ENCODE data around the gene NLK.

NLK gene

DNA sequence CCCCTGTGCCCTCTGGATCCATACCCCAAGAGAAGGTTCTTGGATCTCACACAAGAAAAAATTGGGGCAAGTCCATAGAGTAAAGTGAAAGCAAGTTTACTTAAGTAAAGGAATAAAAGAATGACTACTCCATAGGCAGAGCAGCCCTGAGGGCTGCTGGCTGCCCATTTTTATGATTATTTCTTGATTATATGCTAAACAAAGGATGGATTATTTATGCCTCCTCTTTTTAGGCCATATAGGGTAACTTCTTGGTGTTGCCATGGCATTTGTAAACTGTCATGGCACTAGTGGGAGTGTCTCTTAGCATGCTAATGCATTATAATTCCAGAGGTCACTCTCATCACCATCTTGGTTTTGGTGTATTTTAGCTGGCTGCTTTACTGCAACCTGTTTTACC, 70.8 kb downstream of the NLK start:
- no peak overlapping the region for H3K27ac ChIP-seq
- ChIA-PET POLR2A (ENCODE audit: low non-redundant PET) (no interaction called here), CTCF (interaction anchor here (0.8 kb wide), 1 partner anchor 463 kb away, joined by 3 read pairs; no protein-coding TSS in a partner anchor)
- DNase-seq (ENCODE audit: low spot score) = no peak
- TF ChIP-seq, protein P1, sequence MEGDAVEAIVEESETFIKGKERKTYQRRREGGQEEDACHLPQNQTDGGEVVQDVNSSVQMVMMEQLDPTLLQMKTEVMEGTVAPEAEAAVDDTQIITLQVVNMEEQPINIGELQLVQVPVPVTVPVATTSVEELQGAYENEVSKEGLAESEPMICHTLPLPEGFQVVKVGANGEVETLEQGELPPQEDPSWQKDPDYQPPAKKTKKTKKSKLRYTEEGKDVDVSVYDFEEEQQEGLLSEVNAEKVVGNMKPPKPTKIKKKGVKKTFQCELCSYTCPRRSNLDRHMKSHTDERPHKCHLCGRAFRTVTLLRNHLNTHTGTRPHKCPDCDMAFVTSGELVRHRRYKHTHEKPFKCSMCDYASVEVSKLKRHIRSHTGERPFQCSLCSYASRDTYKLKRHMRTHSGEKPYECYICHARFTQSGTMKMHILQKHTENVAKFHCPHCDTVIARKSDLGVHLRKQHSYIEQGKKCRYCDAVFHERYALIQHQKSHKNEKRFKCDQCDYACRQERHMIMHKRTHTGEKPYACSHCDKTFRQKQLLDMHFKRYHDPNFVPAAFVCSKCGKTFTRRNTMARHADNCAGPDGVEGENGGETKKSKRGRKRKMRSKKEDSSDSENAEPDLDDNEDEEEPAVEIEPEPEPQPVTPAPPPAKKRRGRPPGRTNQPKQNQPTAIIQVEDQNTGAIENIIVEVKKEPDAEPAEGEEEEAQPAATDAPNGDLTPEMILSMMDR (conservative IDR thresholded peaks at IDR 0.05; ENCODE audit: low read depth) = no peak

DNA sequence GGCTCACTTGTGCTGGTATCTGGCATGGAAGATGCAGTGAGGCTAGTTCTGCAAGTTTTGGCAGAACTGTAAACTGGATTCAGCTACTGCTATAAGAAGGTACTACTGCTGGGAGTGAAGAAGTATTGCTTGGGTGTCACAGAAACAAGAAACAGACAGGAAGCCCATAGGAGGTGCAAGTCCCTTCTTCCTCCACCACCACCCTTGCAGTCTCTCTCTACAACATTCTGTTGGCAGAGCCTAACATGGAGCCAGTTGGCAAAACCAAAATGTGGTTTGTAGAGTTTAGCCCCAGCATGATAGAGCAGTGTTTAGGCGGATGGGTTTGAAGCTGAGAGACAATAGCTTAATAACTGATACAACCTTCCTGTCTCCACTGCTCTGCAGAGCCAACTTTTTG, 72.6 kb downstream of the NLK start:
- no peak overlapping the region for H3K27ac ChIP-seq
- CTCF ChIA-PET = interaction anchor here (0.8 kb wide), 1 partner anchor 13 kb away, joined by 16 read pairs; no protein-coding TSS in a partner anchor
- DNase-seq (ENCODE audit: low spot score) = no peak
- POLR2A ChIA-PET (ENCODE audit: low non-redundant PET) = interaction anchor here (0.5 kb wide), 1 partner anchor 187 kb away, joined by 3 read pairs; no protein-coding TSS in a partner anchor
- TF ChIP-seq, protein P1 (conservative IDR thresholded peaks at IDR 0.05; ENCODE audit: low read depth) = no peak

DNA sequence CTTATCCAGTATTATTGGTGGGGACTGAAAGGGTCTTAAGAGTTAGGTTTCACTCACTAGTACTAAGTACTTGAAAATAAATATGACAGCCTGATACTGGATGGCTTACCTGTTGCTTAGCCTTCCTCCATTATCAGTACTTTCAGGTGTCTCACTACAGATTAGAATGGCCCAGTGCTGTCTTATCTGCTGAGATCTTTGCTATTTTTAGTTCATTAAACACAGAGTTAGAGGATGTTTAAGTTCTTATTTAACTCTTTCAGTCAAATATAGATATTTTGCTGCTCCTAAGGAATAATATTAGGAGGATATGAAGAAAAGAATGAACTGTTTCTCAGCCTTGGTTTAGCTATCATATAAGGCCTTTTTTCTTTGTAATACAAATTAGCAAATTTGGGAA, 74.8 kb downstream of the NLK start:
- no peak for DNase-seq (ENCODE audit: low spot score)
- no peak overlapping the region for H3K27ac ChIP-seq
- TF ChIP-seq, protein P1 (conservative IDR thresholded peaks at IDR 0.05; ENCODE audit: low read depth) = no peak
- ChIA-PET POLR2A (ENCODE audit: low non-redundant PET) (no interaction called here), CTCF (no interaction called here)

GRCh38 chr17:28118362-28118761, 75.9 kb downstream of the NLK start:
- ChIA-PET CTCF (no interaction called here), POLR2A (ENCODE audit: low non-redundant PET) (no interaction called here)
- no peak for DNase-seq (ENCODE audit: low spot score)
- TF ChIP-seq, protein P1 (conservative IDR thresholded peaks at IDR 0.05; ENCODE audit: low read depth) = no peak
- H3K27ac ChIP-seq = no peak overlapping the region

GRCh38 chr17:28119046-28119445, 76.6 kb downstream of the NLK start:
- ChIA-PET CTCF (no interaction called here), POLR2A (ENCODE audit: low non-redundant PET) (no interaction called here)
- TF ChIP-seq, protein P1 (conservative IDR thresholded peaks at IDR 0.05; ENCODE audit: low read depth) = no peak
- DNase-seq (ENCODE audit: low spot score) = no peak
- H3K27ac ChIP-seq = no peak overlapping the region

DNA sequence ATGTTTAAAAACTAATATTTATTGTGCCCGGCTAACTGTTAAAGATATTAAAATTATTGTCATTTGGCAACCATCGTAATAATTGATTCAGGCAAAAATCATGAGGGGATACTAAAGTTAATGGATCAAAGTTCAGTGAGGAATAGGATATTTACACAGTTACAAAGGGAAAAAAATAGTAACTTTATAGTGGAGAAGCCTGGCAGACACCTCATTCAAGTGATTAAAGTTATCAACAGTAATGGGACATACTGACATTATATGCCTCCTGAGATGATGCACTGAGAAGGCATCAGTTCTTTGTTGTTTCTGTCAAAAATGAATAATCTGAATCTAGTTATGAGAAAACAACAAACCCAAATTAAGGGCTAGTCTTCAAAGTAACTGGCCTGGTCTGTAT, 77.1 kb downstream of the NLK start:
- DNase-seq (ENCODE audit: low spot score) = no peak
- ChIA-PET CTCF (no interaction called here), POLR2A (ENCODE audit: low non-redundant PET) (no interaction called here)
- TF ChIP-seq, protein P1 (conservative IDR thresholded peaks at IDR 0.05; ENCODE audit: low read depth) = no peak
- no peak overlapping the region for H3K27ac ChIP-seq

DNA sequence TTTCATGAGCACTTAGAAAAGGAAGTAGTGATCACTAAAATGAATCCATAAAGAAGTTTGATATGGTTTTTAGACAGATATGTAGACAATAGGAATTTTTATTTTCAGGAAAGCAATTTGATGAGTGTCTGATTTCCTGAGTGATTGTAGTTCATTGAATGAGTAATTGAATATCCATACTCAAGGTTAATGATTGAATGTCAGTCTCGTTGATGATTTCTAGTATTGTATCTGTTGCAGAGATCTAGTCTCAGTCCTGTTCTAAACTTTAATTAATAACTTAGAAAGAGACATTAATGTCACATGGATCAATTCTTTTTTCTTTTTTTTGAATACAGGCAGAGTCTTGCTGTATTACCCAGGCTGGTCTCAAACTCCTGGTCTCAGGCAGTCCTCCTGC, 78.3 kb downstream of the NLK start:
- TF ChIP-seq, protein P1 (conservative IDR thresholded peaks at IDR 0.05; ENCODE audit: low read depth) = no peak
- CTCF ChIA-PET = interaction anchor here (0.6 kb wide), 1 partner anchor 248 kb away, joined by 3 read pairs; no protein-coding TSS in a partner anchor
- POLR2A ChIA-PET (ENCODE audit: low non-redundant PET) = no interaction called here
- DNase-seq (ENCODE audit: low spot score) = no peak
- H3K27ac ChIP-seq = no peak overlapping the region
